Measurements from ENCODE around the gene PPARA. TPM values are rescaled to one million over a fixed set of nuclear protein-coding genes. Genes with fewer than 3 reads are reported as not detected.

PPARA gene
- total RNA-seq, 2 experiments from 2014 or later = 3.3 to 10.5 TPM

DNA sequence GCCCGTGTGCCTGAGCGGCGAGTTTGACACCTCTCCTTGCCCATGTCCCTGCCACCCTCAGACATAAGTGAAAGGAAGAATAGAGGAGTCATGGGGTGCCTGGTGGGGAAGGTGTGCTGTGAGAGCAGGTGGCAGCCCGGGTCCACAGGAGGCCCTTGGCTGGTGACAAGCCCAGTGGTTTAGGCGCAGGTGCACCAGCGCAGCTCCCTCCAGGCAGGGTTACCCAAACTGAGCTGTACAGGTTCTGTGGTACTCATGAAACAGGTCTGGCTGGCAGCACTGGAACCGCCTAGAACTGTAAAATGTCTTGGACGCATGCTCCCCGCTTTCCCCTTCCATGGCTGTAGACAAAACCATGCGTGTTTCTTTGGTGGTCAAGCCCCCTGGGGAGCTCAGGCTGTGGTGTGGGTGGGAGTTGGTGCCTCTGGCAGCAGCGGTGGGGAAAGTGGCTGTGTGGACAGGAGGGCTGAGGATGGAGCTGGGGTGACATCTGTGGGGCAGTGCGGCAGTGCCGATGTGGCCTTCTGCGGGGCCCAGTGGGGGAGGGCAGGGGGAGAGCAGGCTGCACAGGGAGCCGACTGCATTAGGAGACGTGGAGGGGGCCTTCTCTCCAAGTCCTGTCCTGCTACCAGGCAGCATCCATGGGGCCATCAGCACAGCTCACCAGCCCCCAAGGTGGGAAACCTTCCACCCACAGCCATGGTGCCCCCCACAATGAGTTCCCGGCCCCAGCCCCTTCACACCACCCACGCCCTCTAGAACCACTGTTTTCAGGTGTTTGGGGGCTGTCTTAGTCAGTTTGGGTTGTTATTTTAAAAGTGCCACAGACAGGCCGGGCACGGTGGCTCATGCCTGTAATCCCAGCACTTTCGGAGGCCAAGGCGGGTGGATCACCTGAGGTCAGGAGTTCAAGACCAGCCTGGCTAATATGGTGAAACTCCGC is 140.8 kb downstream of the PPARA start:
- intact Hi-C loops (cut with micrococcal nuclease; ENCODE audit: unreplicated experiment) = loop anchor here (10.0 kb wide), 1 partner anchor 256 kb away; no protein-coding TSS in a partner anchor
- no peak for DNase-seq (ENCODE audit: low spot score)
- POLR2A ChIA-PET = no interaction called here

DNA sequence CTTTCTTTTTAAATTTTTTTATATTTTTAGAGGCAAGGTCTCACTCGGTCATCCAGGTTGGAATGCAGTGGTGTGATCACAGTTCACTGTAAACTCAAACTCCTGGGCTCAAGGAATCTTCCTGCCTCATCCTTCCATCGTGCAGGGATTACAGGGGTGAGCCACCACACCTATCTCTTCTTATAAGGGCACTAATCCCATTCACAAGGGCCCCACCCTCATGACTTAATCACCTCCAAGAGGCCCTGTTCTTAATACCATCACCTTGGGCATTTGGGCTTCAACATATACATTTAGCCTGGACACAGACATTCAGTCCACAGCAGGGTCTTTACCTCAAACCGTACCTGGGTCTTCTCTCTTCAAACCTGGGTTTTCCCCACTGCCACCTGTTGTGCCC is 141.8 kb downstream of the PPARA start:
- ChIA-PET CTCF (ENCODE audit: unreplicated experiment) (no interaction called here), POLR2A (no interaction called here)
- H3K27ac ChIP-seq (ENCODE audit: low read depth, low read length, poor library complexity, severe bottlenecking) = no peak overlapping the region
- no peak overlapping the region for H2AFZ ChIP-seq (ENCODE audit: low read length)
- TF ChIP-seq CTCF (conservative IDR thresholded peaks at IDR 0.05; ENCODE audit: low read length) = no peak
- no peak for TF ChIP-seq EZH2phosphoT487 (IDR thresholded peaks at IDR 0.05; ENCODE audit: borderline replicate concordance, low read depth, low read length)
- intact Hi-C loops (cut with micrococcal nuclease; ENCODE audit: unreplicated experiment) = loop anchor here (10.0 kb wide), 1 partner anchor 257 kb away; no protein-coding TSS in a partner anchor
- no peaks in the 10 kb centered on the region for H4K20me1 ChIP-seq (ENCODE audit: insufficient read depth, low read length)
- H3K36me3 ChIP-seq (ENCODE audit: insufficient read depth, low read length) = no peaks in the 10 kb centered on the region
- no peaks in the 10 kb centered on the region for H3K9me2 ChIP-seq (ENCODE audit: insufficient read depth, low read length)
- H3K4me2 ChIP-seq (ENCODE audit: low read length) = no peak overlapping the region
- peaks cover 2% of the 10 kb centered on the region; the same call in 1 of the 2 replicates for H3K79me2 ChIP-seq (ENCODE audit: insufficient read depth, low read depth, low read length)
- H3K9me3 ChIP-seq (ENCODE audit: low read length) = no peaks in the 10 kb centered on the region
- H3K4me3 ChIP-seq (ENCODE audit: low read depth, low read length, poor library complexity, severe bottlenecking) = no peak overlapping the region
- BruUV-seq (replicated peaks) = no TSS peak
- H3K4me1 ChIP-seq (ENCODE audit: insufficient read depth, low read length, poor library complexity, severe bottlenecking) = peaks cover 54% of the 10 kb centered on the region
- DNase-seq (ENCODE audit: low spot score) = no peak

More for the DNA sequence above, 140.8 kb downstream of the PPARA start:
- TF ChIP-seq EZH2phosphoT487 (IDR thresholded peaks at IDR 0.05; ENCODE audit: borderline replicate concordance, low read depth, low read length) = no peak
- TF ChIP-seq CTCF (conservative IDR thresholded peaks at IDR 0.05; ENCODE audit: low read length) = no peak
- Histone ChIP-seq H2AFZ (ENCODE audit: low read length) (no peak overlapping the region), H3K4me3 (ENCODE audit: low read depth, low read length, poor library complexity, severe bottlenecking) (no peak overlapping the region), H3K79me2 (ENCODE audit: insufficient read depth, low read depth, low read length) (no peaks in the 10 kb centered on the region), H3K27ac (ENCODE audit: low read depth, low read length, poor library complexity, severe bottlenecking) (no peak overlapping the region), H3K4me1 (ENCODE audit: insufficient read depth, low read length, poor library complexity, severe bottlenecking) (peaks cover 54% of the 10 kb centered on the region), H3K9me3 (ENCODE audit: low read length) (no peaks in the 10 kb centered on the region), H3K36me3 (ENCODE audit: insufficient read depth, low read length) (no peaks in the 10 kb centered on the region), H3K9me2 (ENCODE audit: insufficient read depth, low read length) (no peaks in the 10 kb centered on the region), H4K20me1 (ENCODE audit: insufficient read depth, low read length) (no peaks in the 10 kb centered on the region), H3K4me2 (ENCODE audit: low read length) (no peak overlapping the region)
- no TSS peak for BruUV-seq (replicated peaks)
- CTCF ChIA-PET (ENCODE audit: unreplicated experiment) = interaction anchor here (0.6 kb wide), 1 partner anchor 166 kb away, joined by 3 read pairs; no protein-coding TSS in a partner anchor

GRCh38 chr22:46292732-46293131 is 142.4 kb downstream of the PPARA start:
- BruUV-seq (replicated peaks) = no TSS peak
- no peaks in the 10 kb centered on the region for H3K9me2 ChIP-seq (ENCODE audit: insufficient read depth, low read length)
- H3K9me3 ChIP-seq (ENCODE audit: low read length) = no peaks in the 10 kb centered on the region
- ChIA-PET CTCF (ENCODE audit: unreplicated experiment) (no interaction called here), POLR2A (no interaction called here)
- peak overlapping the region; percentile 65 for H3K27ac ChIP-seq (ENCODE audit: low read depth, low read length, poor library complexity, severe bottlenecking)
- TF ChIP-seq EZH2phosphoT487 (IDR thresholded peaks at IDR 0.05; ENCODE audit: borderline replicate concordance, low read depth, low read length) = no peak
- TF ChIP-seq CTCF (conservative IDR thresholded peaks at IDR 0.05; ENCODE audit: low read length) = no peak
- intact Hi-C loops (cut with micrococcal nuclease; ENCODE audit: unreplicated experiment) = loop anchor here (10.0 kb wide), 1 partner anchor 258 kb away; no protein-coding TSS in a partner anchor
- peak overlapping the region; percentile 61 for H3K4me2 ChIP-seq (ENCODE audit: low read length)
- H3K79me2 ChIP-seq (ENCODE audit: insufficient read depth, low read depth, low read length) = peaks cover 8% of the 10 kb centered on the region
- no peak overlapping the region for H3K4me3 ChIP-seq (ENCODE audit: low read depth, low read length, poor library complexity, severe bottlenecking)
- H4K20me1 ChIP-seq (ENCODE audit: insufficient read depth, low read length) = no peaks in the 10 kb centered on the region
- no peak for DNase-seq (ENCODE audit: low spot score)
- peak overlapping the region; percentile 75; the same call in 1 of the 2 replicates for H2AFZ ChIP-seq (ENCODE audit: low read length)
- no peaks in the 10 kb centered on the region for H3K36me3 ChIP-seq (ENCODE audit: insufficient read depth, low read length)
- peaks cover 50% of the 10 kb centered on the region for H3K4me1 ChIP-seq (ENCODE audit: insufficient read depth, low read length, poor library complexity, severe bottlenecking)
